Measurements from ENCODE around the gene PTPRN2.

GRCh38 chr7:157731126-157731525 lies 856.5 kb downstream of the PTPRN2 start:
- no peak for TF ChIP-seq CTCF (IDR thresholded peaks at IDR 0.05)
- TF ChIP-seq POLR2AphosphoS5 (IDR thresholded peaks at IDR 0.05) = no peak
- no peak for TF ChIP-seq POLR2A (IDR thresholded peaks at IDR 0.05)
